Heart right ventricle (tissue), 16 donors: ENCODE results near the gene CORO1C. TPM values are rescaled to one million over a fixed set of nuclear protein-coding genes. Genes with fewer than 3 reads are reported as not detected.
A peak's percentile ranks its signal among the peaks of the same experiment; 100 is the strongest.

Source experiments
- ATAC-seq, 8 donors: fragments of 200-7000 bp; cut with Tn5 transposase; one replicate each; pipeline ENCODE4 v1.9.1; 2020; ENCODE audit warnings: mild to moderate bottlenecking in 8 of 8, moderate library complexity in 8 of 8, moderate number of reproducible peaks in 1 of 8
- DNase-seq, 2 donors: peaks; one replicate each; pipeline ENCODE4 v3.0.0-alpha.2; 2020
- H3K27ac ChIP-seq, 10 donors: fragments of 200-600 bp; sonication (generic) in 2 of 10; one replicate each; pipeline versions ENCODE4 v1.5.0 to v1.8.0; 2020 to 2022; ENCODE audit warnings: mild to moderate bottlenecking in 3 of 10
- H3K27me3 ChIP-seq, 7 donors: fragments of 200-600 bp; one replicate each; pipeline ENCODE4 v1.8.0; 2021 to 2022; ENCODE audit warnings: mild to moderate bottlenecking in 2 of 7
- H3K36me3 ChIP-seq, 9 donors: fragments of 200-600 bp; sonication (generic) in 1 of 9; one replicate each; pipeline versions ENCODE4 v1.5.0 to v1.8.0; 2020 to 2022; ENCODE audit warnings: mild to moderate bottlenecking in 2 of 9
- H3K4me1 ChIP-seq, 9 donors: fragments of 200-600 bp; sonication (generic) in 1 of 9; one replicate each; pipeline versions ENCODE4 v1.5.0 to v1.8.0; 2020 to 2022; ENCODE audit warnings: mild to moderate bottlenecking in 4 of 9
- H3K4me3 ChIP-seq, 10 donors: fragments of 200-600 bp; sonication (generic) in 2 of 10; one replicate each; pipeline versions ENCODE4 v1.5.0 to v1.8.0; 2020 to 2022; ENCODE audit warnings: mild to moderate bottlenecking in 7 of 10, moderate library complexity in 2 of 10
- H3K9me3 ChIP-seq, 11 donors: fragments of 200-600 bp in 10 of 11; sonication (generic) in 2 of 11; one replicate each; pipeline versions ENCODE4 v1.5.0 to v1.8.0; 2013 to 2022; ENCODE audit warnings: mild to moderate bottlenecking in 2 of 11, control low read depth in 1 of 11, moderate library complexity in 1 of 11
- CTCF ChIP-seq, 9 donors: fragments of 200-600 bp; sonication (generic) in 2 of 9; IDR thresholded peaks; one replicate each; pipeline versions ENCODE4 v1.5.0 to v1.8.0; 2021 to 2022; ENCODE audit warnings: antibody characterized with exemption in 9 of 9, mild to moderate bottlenecking in 5 of 9, moderate library complexity in 1 of 9
- WGBS, 2 donors: extraction: QIAGEN DNeasy Blood & Tissue Kit; methylation state at CpG; one replicate each; pipeline ENCODE4 v1.1.7; 2013; ENCODE audit warnings: inconsistent platforms in 1 of 2; 5-methylcytosine and 5-hydroxymethylcytosine counted together
- intact Hi-C, 10 donors: fragments of 100-400 bp; cut with DNase I; formaldehyde crosslinking; loops; one replicate each; pipeline versions ENCODE4 v1.11.1 to v1.14.2; 2022
- polyA plus RNA-seq, 2 donors: library from polyadenylated mRNA; stranded (reverse); fragments of 200-250 nt; gene quantifications; one replicate each; pipeline ENCODE4 v1.2.3, GENCODE V29; 2013
- total RNA-seq, 10 donors: library from RNA; stranded (reverse); fragmentation: NEBNext Ultra II Directional in 3 of 10; extraction: Animal tissue kit (Norgen Biotek cat#: 25700) in 3 of 10; gene quantifications; one replicate each; pipeline versions ENCODE4 v1.2.1 to v1.2.4, GENCODE V29; 2021 to 2023
- donor health status: Arrhythmogenic right ventricular cardiomyopathy.
- donor health status: ischemic (EF 13 %, LVEDD 7.1; RV severe dilation, severe dysfunction).
- donor health status: healthy with polysubstance abuse.
- donor health status: DM: no; HTN: yes; CAD: no.
- donor health status: DM: no; HTN: no; CAD: no.
- donor health status: ischemic (EF 25% LVEDD 6.9; RV normal size, moderate dysfunction).
- donor health status: ischemic (EF 25% LVEDD 5.7; RV mildly dilated, moderate dysfunction).
- donor health status: healthy.
- donor health status: DM: yes; HTN: yes; CAD: no.
- donor health status: Ischemic cardiomyopathy.
- donor health status: ischemic (EF 35%, LVEDD 5.7; RV mildly dilated, moderate dysfunction).
- donor health status: nonischemic (EF 11% LVEDD 7.7; RV severe dilation, severe dysfunction).
- donor health status: DM: yes; HTN: yes; CAD: no.
- donor health status: PGD.
- donor health status: ischemic (EF 29% LVEDD 5.4; RV normal size, mild dysfunction).
- donor health status: nonischemic (EF 23%, LVEDD 6.1; RV moderate dilation, normal function).

The CORO1C gene
- total and polyA plus RNA-seq, 12 donors: 25.5 to 88.6 (median 58.2) TPM

GRCh38 chr12:108696996-108697290 is 34.4 kb downstream of the CORO1C start:
- no peak for DNase-seq
- 75 to 77% methylated on average over 2 of the region's 2 CpGs for WGBS, 2 donors
- no peak overlapping the region for H3K4me3 ChIP-seq
- no peaks in the 10 kb centered on the region for H3K27me3 ChIP-seq
- peak overlapping the region in 8 of 10 donors; percentile 15 to 60 (median 40) for H3K27ac ChIP-seq
- intact Hi-C loops: no loop called here
- H3K4me1 ChIP-seq: peaks cover 23 to 95% (median 79%) of the 10 kb centered on the region in 9 donors
- TF ChIP-seq CTCF (IDR thresholded peaks at IDR 0.05): no peak
- ATAC-seq: no peak
- H3K36me3 ChIP-seq: peaks cover 0 to 48% (median 0%) of the 10 kb centered on the region in 9 donors
- H3K9me3 ChIP-seq: no peaks in the 10 kb centered on the region

DNA sequence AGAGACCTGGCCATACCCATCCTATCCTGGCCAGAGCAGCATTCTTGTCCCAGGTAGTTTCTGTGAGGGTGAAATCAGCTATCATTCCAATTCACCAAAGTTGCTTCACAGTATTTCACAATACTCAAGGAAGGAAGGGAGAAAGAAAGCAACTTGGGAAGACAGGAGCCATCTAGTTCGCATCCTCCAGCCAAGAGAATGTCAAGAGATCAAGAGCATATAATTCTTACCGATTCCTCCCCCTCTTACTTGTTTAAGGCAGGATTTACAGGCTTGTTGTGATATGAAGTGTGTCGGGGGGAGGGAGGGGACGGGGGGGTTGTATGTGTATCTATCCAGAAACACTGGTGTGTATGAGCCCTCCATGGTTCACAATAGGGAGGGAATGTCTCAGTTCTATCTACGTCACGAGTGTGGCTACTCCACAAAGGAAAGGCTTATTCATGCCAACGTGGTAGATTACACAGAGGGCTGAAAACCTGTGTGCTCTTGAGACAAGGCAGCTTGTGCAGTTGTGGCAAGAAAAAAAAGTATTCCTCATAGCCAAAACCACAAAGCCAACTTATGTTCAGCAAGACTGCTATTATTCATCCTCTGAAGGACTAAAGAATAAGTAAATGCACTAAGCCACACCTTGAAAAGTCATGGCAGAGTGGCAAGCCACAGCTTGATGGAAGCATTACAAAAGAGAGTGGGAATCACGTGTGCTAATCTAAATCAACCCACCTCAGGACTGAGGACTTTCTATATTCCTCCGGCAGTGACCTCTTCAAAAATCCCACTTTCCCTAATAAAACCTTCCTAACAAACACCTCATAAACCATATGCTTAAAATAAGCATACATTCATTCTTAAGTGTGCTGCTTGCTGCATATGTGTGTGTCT is 35.0 kb downstream of the CORO1C start:
- Histone ChIP-seq H3K4me1 (peaks cover 18 to 95% (median 78%) of the 10 kb centered on the region in 9 donors), H3K27me3 (no peaks in the 10 kb centered on the region), H3K36me3 (peaks cover 0 to 48% (median 0%) of the 10 kb centered on the region in 9 donors), H3K9me3 (no peaks in the 10 kb centered on the region), H3K27ac (peak overlapping the region in 8 of 10 donors; percentile 15 to 60 (median 40)), H3K4me3 (no peak overlapping the region)
- TF ChIP-seq CTCF (IDR thresholded peaks at IDR 0.05): no peak
- WGBS, 2 donors: 46 to 58% methylated on average over 9 of the region's 9 CpGs
- DNase-seq (no peak), ATAC-seq (peak in 1 of 8 donors; percentile 30)
- intact Hi-C loops: no loop called here

GRCh38 chr12:108694812-108695278 is 36.5 kb downstream of the CORO1C start:
- H3K4me3 ChIP-seq: no peak overlapping the region
- H3K4me1 ChIP-seq: peaks cover 19 to 95% (median 78%) of the 10 kb centered on the region in 9 donors
- peaks cover 0 to 35% (median 0%) of the 10 kb centered on the region in 9 donors for H3K36me3 ChIP-seq
- no peak for DNase-seq
- intact Hi-C loops: loop anchor here in 3 of 10 donors (5.0 kb wide), 1 partner anchor 37 kb away; the partner anchor contains the start of gene CORO1C (in 3 of the 3)
- no peaks in the 10 kb centered on the region for H3K27me3 ChIP-seq
- H3K27ac ChIP-seq: peak overlapping the region in 4 of 10 donors; percentile 3 to 36 (median 17)
- no peaks in the 10 kb centered on the region for H3K9me3 ChIP-seq
- TF ChIP-seq CTCF (IDR thresholded peaks at IDR 0.05): no peak
- ATAC-seq: no peak
- 53 to 55% methylated on average over 2 of the region's 2 CpGs for WGBS, 2 donors

GRCh38 chr12:108693751-108694150 is 37.6 kb downstream of the CORO1C start:
- ATAC-seq (no peak), DNase-seq (no peak)
- peak overlapping the region in 9 of 10 donors; percentile 89 to 98 (median 94) for H3K27ac ChIP-seq
- TF ChIP-seq CTCF (IDR thresholded peaks at IDR 0.05): no peak
- H3K9me3 ChIP-seq: no peaks in the 10 kb centered on the region
- H3K36me3 ChIP-seq: peaks cover 0 to 24% (median 0%) of the 10 kb centered on the region in 9 donors
- peaks cover 27 to 95% (median 79%) of the 10 kb centered on the region in 9 donors for H3K4me1 ChIP-seq
- no peak overlapping the region for H3K4me3 ChIP-seq
- WGBS, 2 donors: 87 to 92% methylated on average over 6 of the region's 6 CpGs
- H3K27me3 ChIP-seq: no peaks in the 10 kb centered on the region
- intact Hi-C loops: loop anchor here in 3 of 10 donors (5.0 kb wide), 1 partner anchor 39 kb away; the partner anchor contains the start of gene CORO1C (in 3 of the 3)
